ENCODE data around the gene ANAPC15.
"Not testable (repeated sequence)": the region's sequence is repeated elsewhere in the genome, so short reads cannot be mapped to it uniquely, and the experiment has no call there.

The ANAPC15 gene

DNA sequence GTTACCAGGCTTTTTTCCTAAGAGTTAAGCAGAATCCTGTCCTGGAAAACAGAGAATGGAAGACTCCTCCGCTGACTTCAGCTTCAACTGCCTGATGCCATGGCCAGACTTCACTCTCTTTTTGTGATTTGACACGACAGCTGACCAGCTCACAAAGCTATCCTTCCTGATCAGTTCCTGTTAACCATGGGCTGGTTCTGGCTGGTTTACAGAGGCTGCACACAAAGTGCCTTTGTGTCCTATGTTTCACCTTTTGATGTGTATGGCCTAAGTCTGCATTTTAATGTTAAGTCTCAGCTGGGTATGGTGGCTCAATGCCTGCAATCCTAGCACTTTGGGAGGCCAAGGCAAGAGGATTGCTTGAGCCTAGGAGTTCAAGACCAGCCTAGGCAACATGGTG, 34.1 kb upstream of the ANAPC15 start:
- H3K4me3 ChIP-seq (replicated peaks in 1 of 2; ENCODE audit: low read depth in 2 of 2, low read length in 2 of 2), result no peak overlapping the region
- TF ChIP-seq, protein P1, sequence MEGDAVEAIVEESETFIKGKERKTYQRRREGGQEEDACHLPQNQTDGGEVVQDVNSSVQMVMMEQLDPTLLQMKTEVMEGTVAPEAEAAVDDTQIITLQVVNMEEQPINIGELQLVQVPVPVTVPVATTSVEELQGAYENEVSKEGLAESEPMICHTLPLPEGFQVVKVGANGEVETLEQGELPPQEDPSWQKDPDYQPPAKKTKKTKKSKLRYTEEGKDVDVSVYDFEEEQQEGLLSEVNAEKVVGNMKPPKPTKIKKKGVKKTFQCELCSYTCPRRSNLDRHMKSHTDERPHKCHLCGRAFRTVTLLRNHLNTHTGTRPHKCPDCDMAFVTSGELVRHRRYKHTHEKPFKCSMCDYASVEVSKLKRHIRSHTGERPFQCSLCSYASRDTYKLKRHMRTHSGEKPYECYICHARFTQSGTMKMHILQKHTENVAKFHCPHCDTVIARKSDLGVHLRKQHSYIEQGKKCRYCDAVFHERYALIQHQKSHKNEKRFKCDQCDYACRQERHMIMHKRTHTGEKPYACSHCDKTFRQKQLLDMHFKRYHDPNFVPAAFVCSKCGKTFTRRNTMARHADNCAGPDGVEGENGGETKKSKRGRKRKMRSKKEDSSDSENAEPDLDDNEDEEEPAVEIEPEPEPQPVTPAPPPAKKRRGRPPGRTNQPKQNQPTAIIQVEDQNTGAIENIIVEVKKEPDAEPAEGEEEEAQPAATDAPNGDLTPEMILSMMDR (IDR thresholded peaks at IDR 0.05; ENCODE audit: low read depth, low read length), result no peak
- DNase-seq (ENCODE audit: low read depth in 2 of 2), result no peak

DNA sequence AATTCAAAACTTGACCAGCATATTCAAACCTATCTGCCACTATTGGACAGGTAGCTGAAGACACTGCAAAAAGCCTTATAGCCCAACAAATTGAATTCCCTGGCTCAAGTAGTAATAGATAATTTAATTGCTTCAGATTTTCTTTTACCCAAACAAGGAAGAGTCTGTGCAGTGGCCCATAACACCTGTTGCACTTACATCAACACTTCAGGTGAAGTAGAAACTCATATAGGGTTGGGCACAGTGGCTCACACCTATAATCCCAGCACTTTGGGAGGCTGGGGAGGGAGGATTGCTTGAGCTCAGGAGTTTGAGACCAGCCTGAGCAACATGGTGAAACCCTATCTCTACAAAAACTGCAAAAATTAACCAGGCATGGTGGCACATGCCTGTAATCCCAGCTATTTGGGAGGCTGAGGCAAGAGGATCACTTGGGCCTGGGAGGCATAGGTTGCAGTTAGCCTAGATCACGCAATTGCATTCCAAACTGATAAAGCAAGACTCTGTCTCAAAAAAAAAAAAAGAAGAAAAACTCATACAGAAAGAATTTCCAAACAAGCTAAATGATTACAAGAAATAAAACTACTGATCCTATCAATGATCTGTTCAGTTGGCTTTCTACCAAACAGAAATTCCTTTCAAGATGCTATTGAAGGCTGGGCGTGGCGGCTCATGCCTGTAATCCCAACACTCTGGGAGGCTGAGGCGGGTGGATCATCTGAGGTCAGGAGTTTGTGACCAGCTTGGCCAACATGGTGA, 32.5 kb upstream of the ANAPC15 start:
- TF ChIP-seq, protein P1 (IDR thresholded peaks at IDR 0.05; ENCODE audit: low read depth, low read length), result no peak
- no peak overlapping the region for H3K4me3 ChIP-seq (replicated peaks in 1 of 2; ENCODE audit: low read depth in 2 of 2, low read length in 2 of 2)
- peak; percentile 32 to 80 for DNase-seq (ENCODE audit: low read depth in 2 of 2)

DNA sequence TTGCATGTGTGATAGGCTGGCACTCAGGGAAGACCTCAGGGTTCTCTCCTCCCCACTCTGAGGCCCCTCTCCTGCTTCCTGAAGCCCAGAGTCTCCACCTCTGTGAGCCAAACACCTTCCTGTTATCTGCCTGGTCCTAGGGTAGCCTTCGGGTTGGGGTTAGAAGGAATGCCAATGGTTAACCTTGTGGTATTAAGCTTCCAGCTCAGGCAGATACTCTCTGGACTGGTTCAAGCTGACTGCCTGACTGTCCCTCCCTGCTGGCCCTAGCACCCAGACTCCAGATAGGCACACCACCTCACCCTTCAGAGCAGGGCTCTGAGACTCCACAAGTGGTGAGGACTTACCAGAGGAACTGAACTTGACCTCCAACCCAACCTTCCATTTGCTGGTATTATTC, 30.0 kb upstream of the ANAPC15 start:
- not testable (repeated sequence) for DNase-seq (ENCODE audit: low read depth in 2 of 2); H3K4me3 ChIP-seq (replicated peaks in 1 of 2; ENCODE audit: low read depth in 2 of 2, low read length in 2 of 2)

DNA sequence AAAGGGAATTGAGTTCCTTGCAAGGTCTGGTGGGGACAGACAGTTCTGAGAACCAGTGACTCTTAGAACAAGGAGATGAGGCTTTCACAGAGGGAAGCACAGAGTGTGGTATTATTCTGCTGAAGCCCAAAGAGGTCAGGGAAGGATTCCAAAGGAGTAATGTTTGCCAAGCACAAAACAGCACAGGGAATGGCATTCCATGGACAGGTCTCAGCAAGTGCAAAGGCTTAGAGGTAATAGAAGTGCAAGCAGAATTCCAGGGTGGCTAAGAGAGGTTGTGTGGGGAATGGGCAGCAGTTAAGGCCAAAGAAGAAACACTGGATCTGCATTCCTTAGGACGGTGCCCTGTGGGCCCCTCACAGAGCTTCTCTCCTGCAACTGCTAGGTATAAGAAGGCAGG, 29.6 kb upstream of the ANAPC15 start:
- H3K4me3 ChIP-seq (replicated peaks in 1 of 2; ENCODE audit: low read depth in 2 of 2, low read length in 2 of 2), result not testable (repeated sequence)
- peak in 1 of 2 donors; percentile 12 for DNase-seq (ENCODE audit: low read depth in 2 of 2)

DNA sequence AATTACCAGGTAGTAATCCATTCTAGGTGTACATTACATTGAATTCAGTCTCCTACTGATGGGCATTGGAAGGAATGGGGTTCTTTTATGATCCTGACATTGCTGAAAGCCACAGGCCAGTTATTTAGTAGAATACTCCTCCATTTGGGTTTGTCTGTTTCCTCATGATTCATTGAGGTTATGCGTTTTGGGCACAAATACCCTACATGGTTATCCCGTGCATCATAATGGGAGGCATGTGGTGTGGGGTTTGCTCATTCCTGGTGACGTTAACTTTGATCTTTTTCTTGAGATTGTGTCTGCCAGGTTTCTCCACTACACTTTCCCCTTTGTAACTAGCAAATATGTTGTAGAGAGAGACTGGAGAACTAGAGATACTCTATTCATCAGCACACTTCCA, 28.6 kb upstream of the ANAPC15 start:
- no peak overlapping the region for H3K4me3 ChIP-seq (replicated peaks in 1 of 2; ENCODE audit: low read depth in 2 of 2, low read length in 2 of 2)
- TF ChIP-seq, protein P1 (IDR thresholded peaks at IDR 0.05; ENCODE audit: low read depth, low read length), result no peak
- peak; percentile 47 to 94 for DNase-seq (ENCODE audit: low read depth in 2 of 2)

DNA sequence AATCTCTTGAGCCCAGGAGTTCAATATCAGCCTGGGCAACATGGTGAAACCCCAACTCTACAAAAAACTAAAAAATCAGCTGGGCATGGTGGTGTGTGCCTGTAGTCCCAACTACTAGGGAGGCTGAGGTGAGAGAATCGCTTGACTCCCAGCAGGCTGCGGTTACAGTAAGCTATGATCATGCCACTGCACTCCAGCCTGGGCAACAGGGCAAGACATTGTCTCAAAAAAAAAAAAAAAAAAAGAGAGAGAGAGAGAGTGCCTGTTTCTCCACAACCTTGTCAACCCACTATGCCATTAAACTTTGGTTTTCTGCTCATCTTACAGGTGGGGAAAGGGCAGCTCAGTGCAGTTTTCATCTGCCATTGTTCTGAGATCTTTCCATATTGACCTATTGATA, 28.2 kb upstream of the ANAPC15 start:
- no peak overlapping the region for H3K4me3 ChIP-seq (replicated peaks in 1 of 2; ENCODE audit: low read depth in 2 of 2, low read length in 2 of 2)
- TF ChIP-seq, protein P1 (IDR thresholded peaks at IDR 0.05; ENCODE audit: low read depth, low read length), result no peak

DNA sequence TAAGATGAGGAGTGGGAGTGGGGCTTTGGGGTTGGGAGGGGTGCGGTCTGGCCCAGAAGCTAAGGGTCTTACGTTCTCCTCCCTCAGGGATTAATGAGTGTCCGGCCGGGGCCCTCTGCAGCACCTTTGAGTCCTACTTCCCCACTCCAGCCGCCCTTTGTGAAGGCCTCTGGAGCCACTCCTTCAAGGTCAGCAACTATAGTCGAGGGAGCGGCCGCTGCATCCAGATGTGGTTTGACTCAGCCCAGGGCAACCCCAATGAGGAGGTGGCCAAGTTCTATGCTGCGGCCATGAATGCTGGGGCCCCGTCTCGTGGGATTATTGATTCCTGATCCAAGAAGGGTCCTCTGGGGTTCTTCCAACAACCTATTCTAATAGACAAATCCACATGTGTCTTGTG, 27.0 kb upstream of the ANAPC15 start:
- TF ChIP-seq, protein P1 (IDR thresholded peaks at IDR 0.05; ENCODE audit: low read depth, low read length), result no peak
- no peak for DNase-seq (ENCODE audit: low read depth in 2 of 2)
- no peak overlapping the region for H3K4me3 ChIP-seq (replicated peaks in 1 of 2; ENCODE audit: low read depth in 2 of 2, low read length in 2 of 2)

More for the DNA sequence above, 28.2 kb upstream of the ANAPC15 start:
- DNase-seq (ENCODE audit: low read depth in 2 of 2), result no peak

DNA sequence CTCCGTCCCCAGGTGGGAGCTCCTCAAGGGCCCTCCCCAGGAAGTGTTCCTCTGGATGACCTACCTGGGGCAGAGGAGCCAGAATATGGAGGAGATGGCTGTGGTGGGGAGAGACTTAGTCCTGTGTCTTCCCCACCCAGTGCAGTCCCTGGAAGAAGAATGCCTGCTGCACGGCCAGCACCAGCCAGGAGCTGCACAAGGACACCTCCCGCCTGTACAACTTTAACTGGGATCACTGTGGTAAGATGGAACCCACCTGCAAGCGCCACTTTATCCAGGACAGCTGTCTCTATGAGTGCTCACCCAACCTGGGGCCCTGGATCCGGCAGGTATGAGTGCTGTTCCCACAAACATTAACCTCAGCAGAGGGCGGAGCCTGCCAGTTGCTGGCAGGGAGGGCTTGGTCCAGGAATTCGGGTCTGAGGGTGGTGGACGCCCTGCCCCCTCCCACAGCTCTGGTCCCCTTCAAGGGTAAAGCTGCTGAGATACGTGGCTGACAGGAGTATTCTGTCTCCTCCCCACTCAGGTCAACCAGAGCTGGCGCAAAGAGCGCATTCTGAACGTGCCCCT, 26.4 kb upstream of the ANAPC15 start:
- TF ChIP-seq, protein P1 (IDR thresholded peaks at IDR 0.05; ENCODE audit: low read depth, low read length), result no peak
- no peak overlapping the region for H3K4me3 ChIP-seq (replicated peaks in 1 of 2; ENCODE audit: low read depth in 2 of 2, low read length in 2 of 2)
- no peak for DNase-seq (ENCODE audit: low read depth in 2 of 2)
